ENCODE measurements around the gene SORBS2.

The SORBS2 gene

GRCh38 chr4:185700048-185700447 is 111.9 kb downstream of the SORBS2 start:
- H3K27ac ChIP-seq (ENCODE audit: low read length), result no peak overlapping the region
- no CpG with 5 or more reads among the region's 3 CpGs for WGBS (ENCODE audit: insufficient coverage, insufficient read length)
- no peaks in the 10 kb centered on the region for H3K9me3 ChIP-seq (ENCODE audit: control insufficient read depth, insufficient read depth, low read length)
- no peak overlapping the region for H3K4me3 ChIP-seq (ENCODE audit: low read length)
- no peak for DNase-seq (ENCODE audit: low read depth, low spot score)
- H3K36me3 ChIP-seq (ENCODE audit: control insufficient read depth, insufficient read depth, low read length), result no peaks in the 10 kb centered on the region
- no peaks in the 10 kb centered on the region for H3K27me3 ChIP-seq (ENCODE audit: control insufficient read depth, insufficient read depth, low read length)
- no peaks in the 10 kb centered on the region; the same call in 1 of the 2 replicates for H3K4me1 ChIP-seq (ENCODE audit: control insufficient read depth, insufficient read depth, low read length)

GRCh38 chr4:185697488-185697887 is 114.5 kb downstream of the SORBS2 start:
- no peaks in the 10 kb centered on the region for H3K36me3 ChIP-seq (ENCODE audit: control insufficient read depth, insufficient read depth, low read length)
- DNase-seq (ENCODE audit: low read depth, low spot score), result no peak
- no peaks in the 10 kb centered on the region for H3K27me3 ChIP-seq (ENCODE audit: control insufficient read depth, insufficient read depth, low read length)
- no peak overlapping the region for H3K27ac ChIP-seq (ENCODE audit: low read length)
- no CpG with 5 or more reads among the region's 3 CpGs for WGBS (ENCODE audit: insufficient coverage, insufficient read length)
- no peaks in the 10 kb centered on the region for H3K9me3 ChIP-seq (ENCODE audit: control insufficient read depth, insufficient read depth, low read length)
- H3K4me3 ChIP-seq (ENCODE audit: low read length), result no peak overlapping the region
- no peaks in the 10 kb centered on the region; the same call in 1 of the 2 replicates for H3K4me1 ChIP-seq (ENCODE audit: control insufficient read depth, insufficient read depth, low read length)

GRCh38 chr4:185695743-185696142 is 116.3 kb downstream of the SORBS2 start:
- Histone ChIP-seq H3K27me3 (ENCODE audit: control insufficient read depth, insufficient read depth, low read length) (no peaks in the 10 kb centered on the region), H3K4me3 (ENCODE audit: low read length) (no peak overlapping the region), H3K4me1 (ENCODE audit: control insufficient read depth, insufficient read depth, low read length) (no peaks in the 10 kb centered on the region; the same call in 1 of the 2 replicates), H3K27ac (ENCODE audit: low read length) (no peak overlapping the region), H3K36me3 (ENCODE audit: control insufficient read depth, insufficient read depth, low read length) (no peaks in the 10 kb centered on the region), H3K9me3 (ENCODE audit: control insufficient read depth, insufficient read depth, low read length) (no peaks in the 10 kb centered on the region)
- no CpG with 5 or more reads among the region's 4 CpGs for WGBS (ENCODE audit: insufficient coverage, insufficient read length)
- DNase-seq (ENCODE audit: low read depth, low spot score), result no peak

- no peaks in the 10 kb centered on the region for H3K9me3 ChIP-seq (ENCODE audit: control insufficient read depth, insufficient read depth, low read length)
- no CpG with 5 or more reads among the region's 12 CpGs for WGBS (ENCODE audit: insufficient coverage, insufficient read length)
- no peak overlapping the region for H3K27ac ChIP-seq (ENCODE audit: low read length)
- H3K4me1 ChIP-seq (ENCODE audit: control insufficient read depth, insufficient read depth, low read length), result no peaks in the 10 kb centered on the region
- H3K4me3 ChIP-seq (ENCODE audit: low read length), result no peak overlapping the region
- H3K36me3 ChIP-seq (ENCODE audit: control insufficient read depth, insufficient read depth, low read length), result no peaks in the 10 kb centered on the region
- no peak for DNase-seq (ENCODE audit: low read depth, low spot score)
- no peaks in the 10 kb centered on the region for H3K27me3 ChIP-seq (ENCODE audit: control insufficient read depth, insufficient read depth, low read length)
Observed at GRCh38 chr4:185693548-185694215, 118.3 kb downstream of the SORBS2 start.

GRCh38 chr4:185689407-185689806 is 122.6 kb downstream of the SORBS2 start:
- Histone ChIP-seq H3K9me3 (ENCODE audit: control insufficient read depth, insufficient read depth, low read length) (no peaks in the 10 kb centered on the region), H3K27me3 (ENCODE audit: control insufficient read depth, insufficient read depth, low read length) (no peaks in the 10 kb centered on the region), H3K4me3 (ENCODE audit: low read length) (no peak overlapping the region), H3K27ac (ENCODE audit: low read length) (no peak overlapping the region), H3K36me3 (ENCODE audit: control insufficient read depth, insufficient read depth, low read length) (no peaks in the 10 kb centered on the region), H3K4me1 (ENCODE audit: control insufficient read depth, insufficient read depth, low read length) (no peaks in the 10 kb centered on the region)
- WGBS (ENCODE audit: insufficient coverage, insufficient read length), result no CpG with 5 or more reads among the region's 9 CpGs
- no peak for DNase-seq (ENCODE audit: low read depth, low spot score)

GRCh38 chr4:185685804-185686203 is 126.2 kb downstream of the SORBS2 start:
- H3K27ac ChIP-seq (ENCODE audit: low read length), result no peak overlapping the region
- no peaks in the 10 kb centered on the region for H3K9me3 ChIP-seq (ENCODE audit: control insufficient read depth, insufficient read depth, low read length)
- no peaks in the 10 kb centered on the region for H3K36me3 ChIP-seq (ENCODE audit: control insufficient read depth, insufficient read depth, low read length)
- H3K27me3 ChIP-seq (ENCODE audit: control insufficient read depth, insufficient read depth, low read length), result no peaks in the 10 kb centered on the region
- no peaks in the 10 kb centered on the region for H3K4me1 ChIP-seq (ENCODE audit: control insufficient read depth, insufficient read depth, low read length)
- no peak for DNase-seq (ENCODE audit: low read depth, low spot score)
- no CpG with 5 or more reads among the region's 1 CpG for WGBS (ENCODE audit: insufficient coverage, insufficient read length)
- H3K4me3 ChIP-seq (ENCODE audit: low read length), result no peak overlapping the region

GRCh38 chr4:185683896-185684295 is 128.1 kb downstream of the SORBS2 start:
- DNase-seq (ENCODE audit: low read depth, low spot score), result no peak
- WGBS (ENCODE audit: insufficient coverage, insufficient read length), result no CpG with 5 or more reads among the region's 2 CpGs

GRCh38 chr4:185683222-185683621 is 128.8 kb downstream of the SORBS2 start:
- no CpG with 5 or more reads among the region's 10 CpGs for WGBS (ENCODE audit: insufficient coverage, insufficient read length)
- Histone ChIP-seq H3K4me3 (ENCODE audit: low read length) (no peak overlapping the region), H3K27me3 (ENCODE audit: control insufficient read depth, insufficient read depth, low read length) (no peaks in the 10 kb centered on the region), H3K36me3 (ENCODE audit: control insufficient read depth, insufficient read depth, low read length) (no peaks in the 10 kb centered on the region), H3K27ac (ENCODE audit: low read length) (no peak overlapping the region), H3K9me3 (ENCODE audit: control insufficient read depth, insufficient read depth, low read length) (no peaks in the 10 kb centered on the region), H3K4me1 (ENCODE audit: control insufficient read depth, insufficient read depth, low read length) (no peaks in the 10 kb centered on the region)
- DNase-seq (ENCODE audit: low read depth, low spot score), result no peak

More at GRCh38 chr4:185683896-185684295, 128.1 kb downstream of the SORBS2 start:
- no peaks in the 10 kb centered on the region for H3K4me1 ChIP-seq (ENCODE audit: control insufficient read depth, insufficient read depth, low read length)
- H3K36me3 ChIP-seq (ENCODE audit: control insufficient read depth, insufficient read depth, low read length), result no peaks in the 10 kb centered on the region
- no peaks in the 10 kb centered on the region for H3K27me3 ChIP-seq (ENCODE audit: control insufficient read depth, insufficient read depth, low read length)
- H3K27ac ChIP-seq (ENCODE audit: low read length), result no peak overlapping the region
- H3K9me3 ChIP-seq (ENCODE audit: control insufficient read depth, insufficient read depth, low read length), result no peaks in the 10 kb centered on the region
- no peak overlapping the region for H3K4me3 ChIP-seq (ENCODE audit: low read length)

- no peak for DNase-seq (ENCODE audit: low read depth, low spot score)
- WGBS (ENCODE audit: insufficient coverage, insufficient read length), result no CpG with 5 or more reads among the region's 5 CpGs
Observed at GRCh38 chr4:185682236-185682635, 129.8 kb downstream of the SORBS2 start.

GRCh38 chr4:185681604-185682003 is 130.4 kb downstream of the SORBS2 start:
- Histone ChIP-seq H3K27me3 (ENCODE audit: control insufficient read depth, insufficient read depth, low read length) (no peaks in the 10 kb centered on the region), H3K36me3 (ENCODE audit: control insufficient read depth, insufficient read depth, low read length) (no peaks in the 10 kb centered on the region), H3K9me3 (ENCODE audit: control insufficient read depth, insufficient read depth, low read length) (no peaks in the 10 kb centered on the region), H3K27ac (ENCODE audit: low read length) (no peak overlapping the region), H3K4me3 (ENCODE audit: low read length) (no peak overlapping the region), H3K4me1 (ENCODE audit: control insufficient read depth, insufficient read depth, low read length) (no peaks in the 10 kb centered on the region)
- no CpG with 5 or more reads among the region's 6 CpGs for WGBS (ENCODE audit: insufficient coverage, insufficient read length)
- DNase-seq (ENCODE audit: low read depth, low spot score), result no peak

More at GRCh38 chr4:185682236-185682635, 129.8 kb downstream of the SORBS2 start:
- no peaks in the 10 kb centered on the region for H3K27me3 ChIP-seq (ENCODE audit: control insufficient read depth, insufficient read depth, low read length)
- no peak overlapping the region for H3K4me3 ChIP-seq (ENCODE audit: low read length)
- H3K4me1 ChIP-seq (ENCODE audit: control insufficient read depth, insufficient read depth, low read length), result no peaks in the 10 kb centered on the region
- no peaks in the 10 kb centered on the region for H3K36me3 ChIP-seq (ENCODE audit: control insufficient read depth, insufficient read depth, low read length)
- H3K9me3 ChIP-seq (ENCODE audit: control insufficient read depth, insufficient read depth, low read length), result no peaks in the 10 kb centered on the region
- H3K27ac ChIP-seq (ENCODE audit: low read length), result no peak overlapping the region

- DNase-seq (ENCODE audit: low read depth, low spot score), result no peak
- no CpG with 5 or more reads among the region's 7 CpGs for WGBS (ENCODE audit: insufficient coverage, insufficient read length)
- no peaks in the 10 kb centered on the region for H3K36me3 ChIP-seq (ENCODE audit: control insufficient read depth, insufficient read depth, low read length)
- H3K27me3 ChIP-seq (ENCODE audit: control insufficient read depth, insufficient read depth, low read length), result no peaks in the 10 kb centered on the region
- H3K4me3 ChIP-seq (ENCODE audit: low read length), result no peak overlapping the region
- H3K4me1 ChIP-seq (ENCODE audit: control insufficient read depth, insufficient read depth, low read length), result no peaks in the 10 kb centered on the region
- no peak overlapping the region for H3K27ac ChIP-seq (ENCODE audit: low read length)
- no peaks in the 10 kb centered on the region for H3K9me3 ChIP-seq (ENCODE audit: control insufficient read depth, insufficient read depth, low read length)
Observed at GRCh38 chr4:185680617-185681016, 131.4 kb downstream of the SORBS2 start.

Data from iPS DF 6.9 (cell line).